Thoracic aorta (tissue), 2 donors: ENCODE results near the gene ST6GALNAC6. TPM values are rescaled to one million over a fixed set of nuclear protein-coding genes. Genes with fewer than 3 reads are reported as not detected.

Source experiments
- ATAC-seq: fragments of 150-250 bp; one replicate; pipeline ENCODE4 v1.8.0; 2017; ENCODE audit warnings: low read depth; ENCODE audit not compliant: insufficient number of reproducible peaks, low FRiP score
- DNase-seq: peaks from one replicate; pipeline ENCODE4 v3.0.0-alpha.2; 2020; ENCODE audit warnings: low spot score
- H3K27ac ChIP-seq, 2 donors: fragments of 200-600 bp; sonication (generic); 1 replicate in 1 of 2; 2 replicates in 1 of 2; pipeline ENCODE4 v1.5.1; 2016; ENCODE audit warnings: mild to moderate bottlenecking in 2 of 2, moderate library complexity in 2 of 2
- H3K27me3 ChIP-seq: fragments of 200-600 bp; sonication (generic); replicated peaks from 2 replicates; pipeline ENCODE4 v1.6.0; 2016; ENCODE audit warnings: mild to moderate bottlenecking; ENCODE audit not compliant: insufficient read depth
- H3K36me3 ChIP-seq: fragments of 200-600 bp; sonication (generic); one replicate; pipeline ENCODE4 v1.5.1; 2016
- H3K4me1 ChIP-seq, 2 donors: fragments of 200-600 bp; sonication (generic); 1 replicate in 1 of 2; 2 replicates in 1 of 2; pipeline versions ENCODE4 v1.5.1 to v1.6.0; 2016; ENCODE audit warnings: low read depth in 2 of 2, mild to moderate bottlenecking in 1 of 2; ENCODE audit not compliant: control insufficient read depth in 1 of 2
- H3K4me3 ChIP-seq: fragments of 200-600 bp; sonication (generic); 2 replicates; pipeline ENCODE4 v1.5.1; 2016; ENCODE audit warnings: mild to moderate bottlenecking
- H3K9me3 ChIP-seq: fragments of 200-600 bp; sonication (generic); 2 replicates; pipeline ENCODE4 v1.5.1; 2016
- total RNA-seq, 2 donors: library from RNA; depleted of rRNA; stranded (reverse); fragments of >200 nt; gene quantifications; one replicate each; pipeline versions ENCODE4 v1.1.0 to v1.2.3, GENCODE V29; 2016
- TF ChIP-seq, protein P1 (sequence below): fragments of 200-600 bp; sonication (generic); IDR thresholded peaks from one replicate; pipeline ENCODE4 v1.5.1; 2019; ENCODE audit warnings: antibody characterized with exemption

Gene ST6GALNAC6
- total RNA-seq, 2 donors from 2014 or later, result 140 to 221 TPM

DNA sequence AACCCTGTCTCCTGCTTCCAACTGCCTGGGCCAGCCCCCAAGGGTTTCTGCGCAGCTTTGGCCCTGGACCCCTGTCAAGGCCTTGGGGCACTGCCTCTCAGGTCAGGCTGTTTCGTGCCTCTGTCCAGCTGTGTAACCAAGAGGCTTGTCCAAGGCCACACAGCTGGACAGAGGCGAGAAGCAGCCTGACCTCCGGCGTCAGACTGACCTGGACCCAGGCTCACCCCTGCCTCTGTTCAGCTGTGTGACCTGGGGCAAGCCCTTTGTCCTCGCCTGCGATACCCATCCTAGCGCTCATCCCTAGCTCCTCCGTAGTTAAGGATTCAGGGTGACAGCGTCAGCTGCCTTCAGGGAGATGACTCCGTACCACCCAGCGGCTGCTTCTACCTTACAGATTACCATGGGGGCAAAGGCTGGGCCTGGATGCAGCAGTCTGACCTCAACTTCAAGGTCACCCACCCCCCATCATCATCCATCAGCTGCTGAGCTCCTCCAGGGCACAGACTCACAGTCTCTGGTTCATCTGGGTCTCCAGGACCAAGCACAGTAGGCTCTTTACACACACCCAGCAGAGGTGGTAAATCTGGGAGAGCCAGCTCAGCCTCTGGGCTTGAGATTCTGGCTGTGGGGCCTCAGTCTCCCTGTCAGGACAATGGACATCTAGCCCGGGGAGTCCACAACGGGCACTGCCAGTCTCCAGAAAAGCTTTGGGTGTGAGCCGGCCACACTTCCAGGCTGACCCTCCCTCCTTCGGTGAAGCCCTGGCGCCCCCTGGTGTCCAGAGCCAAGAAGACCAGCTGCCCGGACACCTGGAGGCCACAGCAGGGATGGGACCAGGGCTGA lies 29.9 kb downstream of the ST6GALNAC6 start:
- Histone ChIP-seq H3K4me1 (peaks cover 10 to 22% of the 10 kb centered on the region in 2 donors), H3K9me3 (no peaks in the 10 kb centered on the region), H3K27me3 (no peaks in the 10 kb centered on the region), H3K36me3 (peaks cover 22% of the 10 kb centered on the region), H3K27ac (peak overlapping the region in 1 of 2 donors; percentile 40), H3K4me3 (no peak overlapping the region)
- no peak for DNase-seq
- ATAC-seq, result no peak
- TF ChIP-seq, protein P1, sequence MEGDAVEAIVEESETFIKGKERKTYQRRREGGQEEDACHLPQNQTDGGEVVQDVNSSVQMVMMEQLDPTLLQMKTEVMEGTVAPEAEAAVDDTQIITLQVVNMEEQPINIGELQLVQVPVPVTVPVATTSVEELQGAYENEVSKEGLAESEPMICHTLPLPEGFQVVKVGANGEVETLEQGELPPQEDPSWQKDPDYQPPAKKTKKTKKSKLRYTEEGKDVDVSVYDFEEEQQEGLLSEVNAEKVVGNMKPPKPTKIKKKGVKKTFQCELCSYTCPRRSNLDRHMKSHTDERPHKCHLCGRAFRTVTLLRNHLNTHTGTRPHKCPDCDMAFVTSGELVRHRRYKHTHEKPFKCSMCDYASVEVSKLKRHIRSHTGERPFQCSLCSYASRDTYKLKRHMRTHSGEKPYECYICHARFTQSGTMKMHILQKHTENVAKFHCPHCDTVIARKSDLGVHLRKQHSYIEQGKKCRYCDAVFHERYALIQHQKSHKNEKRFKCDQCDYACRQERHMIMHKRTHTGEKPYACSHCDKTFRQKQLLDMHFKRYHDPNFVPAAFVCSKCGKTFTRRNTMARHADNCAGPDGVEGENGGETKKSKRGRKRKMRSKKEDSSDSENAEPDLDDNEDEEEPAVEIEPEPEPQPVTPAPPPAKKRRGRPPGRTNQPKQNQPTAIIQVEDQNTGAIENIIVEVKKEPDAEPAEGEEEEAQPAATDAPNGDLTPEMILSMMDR, result peak; percentile 91

DNA sequence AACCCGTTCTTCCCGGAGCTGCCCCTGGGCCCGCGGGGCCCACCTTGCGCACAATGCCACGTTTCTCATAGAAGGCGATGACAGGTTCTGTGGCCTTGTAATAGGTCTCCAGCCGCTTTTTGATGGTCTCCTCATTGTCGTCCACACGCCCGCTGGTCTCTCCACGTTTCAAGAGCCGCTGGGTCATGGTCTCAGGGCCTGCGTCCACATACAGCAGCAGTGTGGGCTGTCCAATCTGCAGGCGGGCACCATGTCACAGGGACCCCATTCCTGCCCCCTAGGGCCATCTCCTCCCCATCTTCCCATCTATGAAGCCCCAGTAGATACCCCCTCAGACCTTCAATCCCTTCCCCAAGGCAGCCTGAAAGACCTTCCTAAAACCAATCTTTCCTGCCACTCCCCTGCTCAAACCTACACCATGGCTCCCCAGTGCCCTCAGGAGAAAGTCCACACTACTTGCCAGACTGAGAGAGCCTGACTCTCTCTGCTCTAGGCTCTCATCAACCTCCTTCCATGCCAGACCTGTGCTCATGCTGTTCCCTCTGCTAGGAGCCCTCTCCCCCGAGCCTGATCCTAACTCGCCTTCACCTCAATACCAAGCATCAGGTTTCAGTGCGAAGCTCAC lies 31.0 kb downstream of the ST6GALNAC6 start:
- Histone ChIP-seq H3K4me3 (no peak overlapping the region), H3K36me3 (peaks cover 22% of the 10 kb centered on the region), H3K27me3 (no peaks in the 10 kb centered on the region), H3K9me3 (no peaks in the 10 kb centered on the region), H3K4me1 (peaks cover under 1 to 11% of the 10 kb centered on the region in 2 donors), H3K27ac (no peak overlapping the region)
- ATAC-seq (no peak), DNase-seq (no peak)
- TF ChIP-seq, protein P1, result no peak

DNA sequence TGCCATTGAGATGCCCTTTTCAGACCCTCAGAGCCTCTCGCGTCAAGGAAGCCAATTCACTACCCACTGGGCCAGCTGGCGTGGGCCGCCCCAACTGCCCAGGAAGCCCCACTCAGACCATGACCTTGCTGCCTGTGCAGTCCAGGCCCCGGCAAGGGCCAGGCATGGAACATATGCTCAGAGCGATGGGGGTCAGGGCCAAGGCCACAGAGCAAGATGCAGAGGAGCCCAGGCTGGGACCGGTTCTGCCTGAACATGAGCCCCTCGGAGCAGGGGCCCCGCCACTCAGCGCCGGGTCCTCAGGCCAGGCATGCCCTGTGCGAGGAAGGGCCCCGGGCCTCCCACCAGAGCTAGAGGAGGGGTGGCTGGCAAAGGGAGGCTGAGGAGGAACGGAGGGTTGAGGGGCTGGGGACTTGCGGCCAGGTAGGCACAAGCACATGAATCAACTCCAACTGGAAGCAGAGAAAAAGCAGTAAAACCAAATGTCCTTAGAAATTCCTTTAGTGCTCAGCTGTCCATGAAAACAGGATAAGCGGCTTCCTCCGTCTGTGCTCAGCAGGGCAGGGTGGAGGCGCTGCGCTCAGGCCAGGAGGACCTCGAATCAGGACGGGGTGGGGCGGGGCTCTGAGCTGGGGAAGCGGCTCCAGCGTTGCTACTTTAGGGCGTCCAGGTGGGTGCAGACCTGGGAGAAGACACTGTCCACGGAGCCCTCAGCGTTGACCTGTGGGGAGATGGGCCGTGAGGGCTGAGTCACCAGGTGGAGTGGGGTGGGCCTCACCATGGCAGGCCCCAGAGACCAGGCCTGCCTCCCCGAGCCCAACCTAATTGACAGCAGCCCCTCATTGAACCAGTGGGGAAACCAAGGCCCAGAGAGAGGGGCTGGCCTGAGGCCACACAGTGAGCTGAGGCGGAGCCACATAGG lies 31.8 kb downstream of the ST6GALNAC6 start:
- TF ChIP-seq, protein P1, result no peak
- Histone ChIP-seq H3K9me3 (no peaks in the 10 kb centered on the region), H3K27me3 (no peaks in the 10 kb centered on the region), H3K36me3 (peaks cover 22% of the 10 kb centered on the region), H3K27ac (peak overlapping the region; percentile 12 to 44), H3K4me3 (no peak overlapping the region), H3K4me1 (peaks cover under 1 to 9% of the 10 kb centered on the region in 2 donors)
- no peak for ATAC-seq
- DNase-seq, result no peak

DNA sequence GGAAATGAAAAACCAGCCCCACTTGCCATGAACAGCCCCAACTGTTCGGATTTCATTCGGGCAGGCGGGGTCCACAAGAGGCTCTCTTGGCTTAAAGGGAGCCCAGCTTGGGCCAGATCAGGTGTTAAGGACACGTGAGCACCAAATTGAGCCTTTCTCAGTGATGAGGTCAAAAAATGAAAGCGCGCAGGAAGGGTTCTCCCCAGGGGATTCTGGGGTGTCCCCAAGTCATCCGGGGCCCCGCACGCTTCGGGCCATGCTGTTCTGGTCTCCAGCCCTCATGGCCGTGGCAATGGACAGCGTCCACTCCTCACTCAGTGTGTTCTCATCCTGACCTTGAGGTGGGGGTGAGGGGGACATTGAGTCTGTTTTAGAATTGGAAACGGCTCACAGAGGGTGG lies 32.9 kb downstream of the ST6GALNAC6 start:
- TF ChIP-seq, protein P1, result no peak
- Histone ChIP-seq H3K4me3 (no peak overlapping the region), H3K36me3 (peaks cover 14% of the 10 kb centered on the region), H3K27me3 (no peaks in the 10 kb centered on the region), H3K4me1 (peaks cover 11 to 20% of the 10 kb centered on the region in 2 donors), H3K9me3 (no peaks in the 10 kb centered on the region), H3K27ac (no peak overlapping the region)
- no peak for DNase-seq
- ATAC-seq, result no peak
